Activated naive CD8-positive, alpha-beta T cell treated with anti-CD3 and anti-CD28 coated beads for 36 hours (primary cell): ENCODE results near the gene KRT85. TPM values are rescaled to one million over a fixed set of nuclear protein-coding genes. Genes with fewer than 3 reads are reported as not detected.
"Not testable (repeated sequence)": the region's sequence is repeated elsewhere in the genome, so short reads cannot be mapped to it uniquely, and the experiment has no call there.

Experiments used
- DNase-seq: peaks from one replicate; pipeline ENCODE4 v3.0.0; 2021
- H3K27ac Mint-ChIP-seq: one replicate; pipeline ENCODE4 v1.8.0; 2022; ENCODE audit warnings: mild to moderate bottlenecking, moderate library complexity, mixed read lengths
- H3K27me3 Mint-ChIP-seq: one replicate; pipeline ENCODE4 v1.8.0; 2022; ENCODE audit warnings: mild to moderate bottlenecking, mixed read lengths
- H3K36me3 Mint-ChIP-seq: one replicate; pipeline ENCODE4 v1.8.0; 2021; ENCODE audit warnings: mild to moderate bottlenecking, mixed read lengths
- H3K4me1 Mint-ChIP-seq: one replicate; pipeline ENCODE4 v1.8.0; 2021; ENCODE audit warnings: mixed read lengths
- H3K4me3 Mint-ChIP-seq: one replicate; pipeline ENCODE4 v1.8.0; 2022; ENCODE audit warnings: mild to moderate bottlenecking, moderate library complexity, mixed read lengths
- H3K9me3 Mint-ChIP-seq: one replicate; pipeline ENCODE4 v1.8.0; 2022; ENCODE audit warnings: mixed read lengths
- total RNA-seq, 2 experiments: library from RNA; stranded (reverse); gene quantifications; one replicate each; pipeline ENCODE4 v1.2.3, GENCODE V29; 2021

The KRT85 gene
- total RNA-seq, 2 experiments from 2014 or later: not detected

- Mint-ChIP-seq H3K9me3 (no peaks in the 10 kb centered on the region), H3K4me3 (no peak overlapping the region), H3K36me3 (no peaks in the 10 kb centered on the region), H3K27me3 (peaks cover 6% of the 10 kb centered on the region), H3K27ac (no peak overlapping the region), H3K4me1 (peaks cover 27% of the 10 kb centered on the region)
- DNase-seq: peak; percentile 44
These were observed 15.9 kb downstream of the KRT85 start for GRCh38 chr12:52351196-52352059.

- Mint-ChIP-seq H3K9me3 (no peaks in the 10 kb centered on the region), H3K27ac (no peak overlapping the region), H3K27me3 (peaks cover 6% of the 10 kb centered on the region), H3K4me3 (no peak overlapping the region), H3K4me1 (peaks cover 27% of the 10 kb centered on the region), H3K36me3 (no peaks in the 10 kb centered on the region)
- DNase-seq: no peak
These were observed 16.5 kb downstream of the KRT85 start for GRCh38 chr12:52350786-52351185.

- no peaks in the 10 kb centered on the region for H3K36me3 Mint-ChIP-seq
- no peak overlapping the region for H3K4me3 Mint-ChIP-seq
- peaks cover 6% of the 10 kb centered on the region for H3K27me3 Mint-ChIP-seq
- H3K9me3 Mint-ChIP-seq: no peaks in the 10 kb centered on the region
- H3K27ac Mint-ChIP-seq: no peak overlapping the region
- peaks cover 27% of the 10 kb centered on the region for H3K4me1 Mint-ChIP-seq
- no peak for DNase-seq
These were observed 17.2 kb downstream of the KRT85 start for GRCh38 chr12:52350021-52350620.

- H3K4me3 Mint-ChIP-seq: no peak overlapping the region
- no peak overlapping the region for H3K27ac Mint-ChIP-seq
- H3K4me1 Mint-ChIP-seq: peaks cover 24% of the 10 kb centered on the region
- no peaks in the 10 kb centered on the region for H3K9me3 Mint-ChIP-seq
- H3K27me3 Mint-ChIP-seq: peaks cover 6% of the 10 kb centered on the region
- H3K36me3 Mint-ChIP-seq: no peaks in the 10 kb centered on the region
- DNase-seq: no peak
These were observed 18.1 kb downstream of the KRT85 start for GRCh38 chr12:52349196-52349595.

- H3K27ac Mint-ChIP-seq: no peak overlapping the region
- peaks cover 6% of the 10 kb centered on the region for H3K27me3 Mint-ChIP-seq
- no peak for DNase-seq
- H3K36me3 Mint-ChIP-seq: no peaks in the 10 kb centered on the region
- no peaks in the 10 kb centered on the region for H3K9me3 Mint-ChIP-seq
- H3K4me3 Mint-ChIP-seq: no peak overlapping the region
- peaks cover 20% of the 10 kb centered on the region for H3K4me1 Mint-ChIP-seq
These were observed 19.4 kb downstream of the KRT85 start for GRCh38 chr12:52347551-52348510.

- Mint-ChIP-seq H3K27me3 (peaks cover 3% of the 10 kb centered on the region), H3K4me1 (peaks cover 13% of the 10 kb centered on the region), H3K9me3 (no peaks in the 10 kb centered on the region), H3K4me3 (no peak overlapping the region), H3K27ac (no peak overlapping the region), H3K36me3 (no peaks in the 10 kb centered on the region)
- DNase-seq: no peak
These were observed 20.3 kb downstream of the KRT85 start for GRCh38 chr12:52347016-52347415.

- peaks cover 9% of the 10 kb centered on the region for H3K4me1 Mint-ChIP-seq
- no peak for DNase-seq
- H3K9me3 Mint-ChIP-seq: no peaks in the 10 kb centered on the region
- no peak overlapping the region for H3K4me3 Mint-ChIP-seq
- peaks cover 3% of the 10 kb centered on the region for H3K27me3 Mint-ChIP-seq
- H3K36me3 Mint-ChIP-seq: no peaks in the 10 kb centered on the region
- no peak overlapping the region for H3K27ac Mint-ChIP-seq
These were observed 20.7 kb downstream of the KRT85 start for GRCh38 chr12:52346593-52346992.

GRCh38 chr12:52345041-52345440 is 22.2 kb downstream of the KRT85 start:
- H3K4me3 Mint-ChIP-seq, H3K27me3 Mint-ChIP-seq, H3K36me3 Mint-ChIP-seq, DNase-seq, H3K4me1 Mint-ChIP-seq, H3K27ac Mint-ChIP-seq, H3K9me3 Mint-ChIP-seq: not testable (repeated sequence)

- peaks cover 3% of the 10 kb centered on the region for H3K27me3 Mint-ChIP-seq
- peaks cover under 1% of the 10 kb centered on the region for H3K4me1 Mint-ChIP-seq
- no peak overlapping the region for H3K27ac Mint-ChIP-seq
- no peaks in the 10 kb centered on the region for H3K9me3 Mint-ChIP-seq
- no peak overlapping the region for H3K4me3 Mint-ChIP-seq
- H3K36me3 Mint-ChIP-seq: no peaks in the 10 kb centered on the region
- DNase-seq: no peak
These were observed 23.2 kb downstream of the KRT85 start for GRCh38 chr12:52344111-52344510.

- H3K36me3 Mint-ChIP-seq: no peaks in the 10 kb centered on the region
- H3K4me3 Mint-ChIP-seq: no peak overlapping the region
- H3K27ac Mint-ChIP-seq: no peak overlapping the region
- peaks cover 3% of the 10 kb centered on the region for H3K27me3 Mint-ChIP-seq
- no peaks in the 10 kb centered on the region for H3K4me1 Mint-ChIP-seq
- no peak for DNase-seq
- H3K9me3 Mint-ChIP-seq: no peaks in the 10 kb centered on the region
These were observed 23.7 kb downstream of the KRT85 start for GRCh38 chr12:52343550-52343949.

- DNase-seq: no peak
- H3K36me3 Mint-ChIP-seq: no peaks in the 10 kb centered on the region
- H3K9me3 Mint-ChIP-seq: no peaks in the 10 kb centered on the region
- no peak overlapping the region for H3K27ac Mint-ChIP-seq
- no peaks in the 10 kb centered on the region for H3K4me1 Mint-ChIP-seq
- peaks cover under 1% of the 10 kb centered on the region for H3K27me3 Mint-ChIP-seq
- H3K4me3 Mint-ChIP-seq: no peak overlapping the region
These were observed 24.3 kb downstream of the KRT85 start for GRCh38 chr12:52342781-52343490.

GRCh38 chr12:52341066-52341580 is 26.2 kb downstream of the KRT85 start:
- Mint-ChIP-seq H3K9me3 (peaks cover 3% of the 10 kb centered on the region), H3K4me1 (peaks cover 5% of the 10 kb centered on the region), H3K36me3 (no peaks in the 10 kb centered on the region), H3K27me3 (no peaks in the 10 kb centered on the region), H3K4me3 (no peak overlapping the region), H3K27ac (no peak overlapping the region)
- no peak for DNase-seq

- Mint-ChIP-seq H3K4me1 (peaks cover 5% of the 10 kb centered on the region), H3K36me3 (no peaks in the 10 kb centered on the region), H3K9me3 (peaks cover 3% of the 10 kb centered on the region), H3K27ac (no peak overlapping the region), H3K27me3 (no peaks in the 10 kb centered on the region), H3K4me3 (no peak overlapping the region)
- DNase-seq: no peak
These were observed 28.9 kb downstream of the KRT85 start for GRCh38 chr12:52338241-52338960.

- Mint-ChIP-seq H3K27me3 (no peaks in the 10 kb centered on the region), H3K36me3 (no peaks in the 10 kb centered on the region), H3K9me3 (peaks cover 3% of the 10 kb centered on the region), H3K4me3 (no peak overlapping the region), H3K27ac (no peak overlapping the region), H3K4me1 (peaks cover 5% of the 10 kb centered on the region)
- no peak for DNase-seq
These were observed 30.2 kb downstream of the KRT85 start for GRCh38 chr12:52337054-52337453.
